GM20431 (cell line): ENCODE results near the gene GJB5.

ENCODE experiments used
- in situ Hi-C: fragments of 300-500 bp; cut with MseI, MboI; formaldehyde crosslinking; loops from one replicate; pipeline ENCODE4 v1.15.0; 2020; ENCODE audit warnings: low sequenced_read_pairs; ENCODE audit not compliant: unreplicated experiment

GJB5 gene

GRCh38 chr1:34754964-34755637, at the start of gene GJB5:
Gene GJB5, plus strand, starts transcription at chr1:34755047. Its CDS starts 2,284 bp downstream, at chr1:34757331.
- in situ Hi-C loops: no loop called here

- in situ Hi-C loops: no loop called here
Observed at GRCh38 chr1:34705077-34705476, 49.8 kb upstream of the GJB5 start.

GRCh38 chr1:34708106-34708505, 46.7 kb upstream of the GJB5 start:
- in situ Hi-C loops: no loop called here

GRCh38 chr1:34709547-34709946, 45.3 kb upstream of the GJB5 start:
- in situ Hi-C loops: no loop called here

- in situ Hi-C loops: no loop called here
Observed at GRCh38 chr1:34710812-34711211, 44.0 kb upstream of the GJB5 start.

- in situ Hi-C loops: no loop called here
Observed at GRCh38 chr1:34711485-34711884, 43.4 kb upstream of the GJB5 start.

- in situ Hi-C loops: no loop called here
Observed at GRCh38 chr1:34712007-34712688, 42.7 kb upstream of the GJB5 start.

GRCh38 chr1:34713443-34713842, 41.4 kb upstream of the GJB5 start:
- in situ Hi-C loops: no loop called here

GRCh38 chr1:34714386-34714785, 40.5 kb upstream of the GJB5 start:
- in situ Hi-C loops: no loop called here

- in situ Hi-C loops: no loop called here
Observed at GRCh38 chr1:34715139-34715538, 39.7 kb upstream of the GJB5 start.

GRCh38 chr1:34721241-34721640, 33.6 kb upstream of the GJB5 start:
- in situ Hi-C loops: no loop called here

- in situ Hi-C loops: no loop called here
Observed at GRCh38 chr1:34721646-34722355, 33.0 kb upstream of the GJB5 start.

- in situ Hi-C loops: loop anchor here (25.0 kb wide), 1 partner anchor 1090 kb away; no protein-coding TSS in a partner anchor
Observed at GRCh38 chr1:34726861-34727260, 28.0 kb upstream of the GJB5 start.

GRCh38 chr1:34730485-34730884, 24.4 kb upstream of the GJB5 start:
- in situ Hi-C loops: loop anchor here (25.0 kb wide), 1 partner anchor 1093 kb away; no protein-coding TSS in a partner anchor

GRCh38 chr1:34732831-34733230, 22.0 kb upstream of the GJB5 start:
- in situ Hi-C loops: loop anchor here (25.0 kb wide), 1 partner anchor 1096 kb away; no protein-coding TSS in a partner anchor

GRCh38 chr1:34736692-34737091, 18.2 kb upstream of the GJB5 start:
- in situ Hi-C loops: loop anchor here (25.0 kb wide), 1 partner anchor 1099 kb away; no protein-coding TSS in a partner anchor

- in situ Hi-C loops: loop anchor here (25.0 kb wide), 1 partner anchor 1100 kb away; no protein-coding TSS in a partner anchor
Observed at GRCh38 chr1:34737236-34737635, 17.6 kb upstream of the GJB5 start.

GRCh38 chr1:34739613-34740012, 15.2 kb upstream of the GJB5 start:
- in situ Hi-C loops: loop anchor here (25.0 kb wide), 1 partner anchor 1102 kb away; no protein-coding TSS in a partner anchor

- in situ Hi-C loops: loop anchor here (25.0 kb wide), 1 partner anchor 1103 kb away; no protein-coding TSS in a partner anchor
Observed at GRCh38 chr1:34740161-34740868, 14.5 kb upstream of the GJB5 start.
